Neural cell (in vitro differentiated cells): ENCODE data around the gene PNPLA6. TPM values are rescaled to one million over a fixed set of nuclear protein-coding genes. Genes with fewer than 3 reads are reported as not detected.

ENCODE experiments used
- H2AFZ ChIP-seq: fragments of 200-600, 300-800 bp; sonication (generic), shearing (Covaris generic); 2 replicates; pipeline ENCODE4 v1.6.0; 2014; ENCODE audit warnings: low read depth, mild to moderate bottlenecking, antibody characterized with exemption, low read length, moderate library complexity
- H3F3A ChIP-seq: fragments of 200-600 bp; shearing (Covaris generic); 2 replicates; pipeline ENCODE4 v1.6.1; 2016; ENCODE audit warnings: mild to moderate bottlenecking, moderate library complexity, mixed read lengths, antibody characterized with exemption, low read length; ENCODE audit not compliant: insufficient read depth, poor library complexity, severe bottlenecking
- H3K27ac ChIP-seq: fragments of 200-600, 300-800 bp; sonication (generic), shearing (Covaris generic); 2 replicates; pipeline ENCODE4 v1.5.1; 2014; ENCODE audit warnings: mild to moderate bottlenecking, low read length, moderate library complexity
- H3K27me3 ChIP-seq: fragments of 300-800, 200-600 bp; sonication (generic), shearing (Covaris generic); 2 replicates; pipeline ENCODE4 v1.6.0; 2014; ENCODE audit warnings: mild to moderate bottlenecking, low read depth, low read length, moderate library complexity; ENCODE audit not compliant: insufficient read depth
- H3K36me3 ChIP-seq: fragments of 300-800, 200-600 bp; sonication (generic), shearing (Covaris generic); 2 replicates; pipeline ENCODE4 v1.5.1; 2014; ENCODE audit warnings: mild to moderate bottlenecking, antibody characterized with exemption, low read length, moderate library complexity; ENCODE audit not compliant: insufficient read depth
- H3K4me2 ChIP-seq: fragments of 300-800, 200-600 bp; sonication (generic), shearing (Covaris generic); 2 replicates; pipeline ENCODE4 v1.6.0; 2014; ENCODE audit warnings: mild to moderate bottlenecking, low read length
- H3K4me3 ChIP-seq: fragments of 300-800, 200-600 bp; sonication (generic), shearing (Covaris generic); 2 replicates; pipeline ENCODE4 v1.5.1; 2014; ENCODE audit warnings: mild to moderate bottlenecking, low read length, moderate library complexity
- H3K79me2 ChIP-seq: fragments of 200-600 bp; shearing (Covaris generic); replicated peaks from 2 replicates; pipeline ENCODE4 v1.6.0; 2014; ENCODE audit warnings: mild to moderate bottlenecking, low read length, moderate library complexity; ENCODE audit not compliant: insufficient read depth
- H3K9ac ChIP-seq: fragments of 300-800, 200-600 bp; sonication (generic), shearing (Covaris generic); 2 replicates; pipeline ENCODE4 v1.6.1; 2016; ENCODE audit warnings: mild to moderate bottlenecking, low read length, mixed read lengths
- H3K9me2 ChIP-seq: fragments of 200-600 bp; shearing (Covaris generic); 2 replicates; pipeline ENCODE4 v1.6.1; 2016; ENCODE audit warnings: mild to moderate bottlenecking, low read length, mixed read lengths; ENCODE audit not compliant: insufficient read depth
- H3K9me3 ChIP-seq: fragments of 200-600, 300-800 bp; sonication (generic), shearing (Covaris generic); 2 replicates; pipeline ENCODE4 v1.6.1; 2016; ENCODE audit warnings: mild to moderate bottlenecking, mixed run types, low read length, moderate library complexity, mixed read lengths
- H4K20me1 ChIP-seq: fragments of 200-600 bp; shearing (Covaris generic); 2 replicates; pipeline ENCODE4 v1.6.1; 2016; ENCODE audit warnings: mild to moderate bottlenecking, mixed run types; ENCODE audit not compliant: insufficient read depth
- EP300 ChIP-seq: fragments of 450-650 bp; conservative IDR thresholded peaks from 2 replicates; pipeline ENCODE4 v1.6.1; 2014; ENCODE audit warnings: antibody characterized with exemption, mild to moderate bottlenecking, moderate library complexity; ENCODE audit not compliant: poor library complexity, severe bottlenecking
- EZH2 ChIP-seq: fragments of 200-600, 300-800 bp; shearing (Covaris generic), sonication (generic); IDR thresholded peaks from 2 replicates; pipeline ENCODE4 v1.6.1; 2014; ENCODE audit warnings: antibody characterized with exemption, low read length, borderline replicate concordance, mild to moderate bottlenecking; ENCODE audit not compliant: insufficient read depth, poor library complexity, severe bottlenecking
- MXI1 ChIP-seq: fragments of 450-650 bp; conservative IDR thresholded peaks from 2 replicates; pipeline ENCODE4 v1.6.1; 2014; ENCODE audit warnings: antibody characterized with exemption, mild to moderate bottlenecking; ENCODE audit not compliant: poor library complexity, severe bottlenecking
- POLR2AphosphoS5 ChIP-seq: IDR thresholded peaks from 2 replicates; pipeline ENCODE4 v1.6.1; 2012
- RAD21 ChIP-seq: fragments of 450-650 bp; conservative IDR thresholded peaks from 2 replicates; pipeline ENCODE4 v1.6.1; 2014; ENCODE audit warnings: antibody characterized with exemption, mild to moderate bottlenecking, moderate library complexity
- SMC3 ChIP-seq: fragments of 450-650 bp; conservative IDR thresholded peaks from 2 replicates; pipeline ENCODE4 v1.6.1; 2014; ENCODE audit warnings: antibody characterized with exemption, mild to moderate bottlenecking, moderate library complexity; ENCODE audit not compliant: poor library complexity
- TAF1 ChIP-seq: IDR thresholded peaks from 2 replicates; pipeline ENCODE4 v1.6.1; 2012; ENCODE audit warnings: low read depth
- polyA plus RNA-seq: library from polyadenylated mRNA; depleted of rRNA; stranded (reverse); fragments of >200 nt; gene quantifications from 2 replicates; pipeline ENCODE4 v1.2.3, GENCODE V29; 2014
- TF ChIP-seq, protein P1 (sequence below): IDR thresholded peaks from 2 replicates; pipeline ENCODE4 v1.6.1; 2012; ENCODE audit warnings: borderline replicate concordance
- TF ChIP-seq, protein P2 (sequence below): fragments of 450-650 bp; IDR thresholded peaks from 2 replicates; pipeline ENCODE4 v1.5.1; 2014; ENCODE audit warnings: antibody characterized with exemption, mild to moderate bottlenecking, moderate library complexity; ENCODE audit not compliant: poor library complexity, severe bottlenecking

Gene PNPLA6
- polyA plus RNA-seq, 1 donor from 2014 or later: 10.8 TPM

DNA sequence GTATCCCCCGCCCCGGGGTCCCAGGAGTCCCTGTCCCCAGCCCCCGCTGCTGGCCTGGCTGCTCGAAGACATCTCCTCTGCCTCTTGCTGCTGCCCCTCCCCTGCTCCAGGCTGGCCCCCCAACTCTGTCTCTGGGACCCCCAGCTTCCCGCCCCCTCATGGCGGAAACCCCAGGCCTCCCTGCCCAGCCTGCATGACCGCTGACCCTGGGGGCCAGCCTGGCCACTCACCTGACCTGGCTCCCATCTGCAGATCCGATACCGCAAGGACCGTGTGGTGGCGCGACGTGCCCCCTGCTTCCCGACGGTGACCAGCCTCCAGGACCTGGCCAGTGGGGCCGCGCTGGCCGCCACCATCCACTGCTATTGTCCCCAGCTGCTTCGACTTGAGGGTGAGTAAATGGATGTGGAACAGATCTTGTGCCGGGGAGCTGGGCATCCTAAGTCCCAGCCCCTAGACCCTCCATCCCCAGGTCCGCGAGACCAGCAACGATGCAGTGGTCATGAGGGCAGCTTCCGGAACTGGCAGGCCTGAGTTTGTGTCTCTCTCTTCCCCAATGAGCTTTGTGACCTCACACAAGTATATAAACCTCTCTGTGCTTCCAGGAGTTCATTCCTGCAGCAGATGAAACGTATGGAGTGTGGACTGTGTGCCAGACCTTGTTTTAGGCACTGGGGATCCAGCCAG lies 72.5 kb downstream of the PNPLA6 start:
- no peak overlapping the region for H2AFZ ChIP-seq
- H3K9me3 ChIP-seq: no peaks in the 10 kb centered on the region
- no peaks in the 10 kb centered on the region for H3K79me2 ChIP-seq
- no peaks in the 10 kb centered on the region for H4K20me1 ChIP-seq
- H3K36me3 ChIP-seq: peaks cover 5% of the 10 kb centered on the region
- no peaks in the 10 kb centered on the region for H3K9me2 ChIP-seq
- H3K4me2 ChIP-seq: no peak overlapping the region
- H3F3A ChIP-seq: no peaks in the 10 kb centered on the region
- TF ChIP-seq POLR2AphosphoS5: no peak
- TF ChIP-seq, protein P1, sequence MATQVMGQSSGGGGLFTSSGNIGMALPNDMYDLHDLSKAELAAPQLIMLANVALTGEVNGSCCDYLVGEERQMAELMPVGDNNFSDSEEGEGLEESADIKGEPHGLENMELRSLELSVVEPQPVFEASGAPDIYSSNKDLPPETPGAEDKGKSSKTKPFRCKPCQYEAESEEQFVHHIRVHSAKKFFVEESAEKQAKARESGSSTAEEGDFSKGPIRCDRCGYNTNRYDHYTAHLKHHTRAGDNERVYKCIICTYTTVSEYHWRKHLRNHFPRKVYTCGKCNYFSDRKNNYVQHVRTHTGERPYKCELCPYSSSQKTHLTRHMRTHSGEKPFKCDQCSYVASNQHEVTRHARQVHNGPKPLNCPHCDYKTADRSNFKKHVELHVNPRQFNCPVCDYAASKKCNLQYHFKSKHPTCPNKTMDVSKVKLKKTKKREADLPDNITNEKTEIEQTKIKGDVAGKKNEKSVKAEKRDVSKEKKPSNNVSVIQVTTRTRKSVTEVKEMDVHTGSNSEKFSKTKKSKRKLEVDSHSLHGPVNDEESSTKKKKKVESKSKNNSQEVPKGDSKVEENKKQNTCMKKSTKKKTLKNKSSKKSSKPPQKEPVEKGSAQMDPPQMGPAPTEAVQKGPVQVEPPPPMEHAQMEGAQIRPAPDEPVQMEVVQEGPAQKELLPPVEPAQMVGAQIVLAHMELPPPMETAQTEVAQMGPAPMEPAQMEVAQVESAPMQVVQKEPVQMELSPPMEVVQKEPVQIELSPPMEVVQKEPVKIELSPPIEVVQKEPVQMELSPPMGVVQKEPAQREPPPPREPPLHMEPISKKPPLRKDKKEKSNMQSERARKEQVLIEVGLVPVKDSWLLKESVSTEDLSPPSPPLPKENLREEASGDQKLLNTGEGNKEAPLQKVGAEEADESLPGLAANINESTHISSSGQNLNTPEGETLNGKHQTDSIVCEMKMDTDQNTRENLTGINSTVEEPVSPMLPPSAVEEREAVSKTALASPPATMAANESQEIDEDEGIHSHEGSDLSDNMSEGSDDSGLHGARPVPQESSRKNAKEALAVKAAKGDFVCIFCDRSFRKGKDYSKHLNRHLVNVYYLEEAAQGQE: no peak
- TF ChIP-seq SMC3: no peak
- TF ChIP-seq MXI1: no peak
- TF ChIP-seq EP300: no peak
- TF ChIP-seq RAD21: no peak
- no peak for TF ChIP-seq TAF1
- no peak for TF ChIP-seq EZH2
- TF ChIP-seq, protein P2, sequence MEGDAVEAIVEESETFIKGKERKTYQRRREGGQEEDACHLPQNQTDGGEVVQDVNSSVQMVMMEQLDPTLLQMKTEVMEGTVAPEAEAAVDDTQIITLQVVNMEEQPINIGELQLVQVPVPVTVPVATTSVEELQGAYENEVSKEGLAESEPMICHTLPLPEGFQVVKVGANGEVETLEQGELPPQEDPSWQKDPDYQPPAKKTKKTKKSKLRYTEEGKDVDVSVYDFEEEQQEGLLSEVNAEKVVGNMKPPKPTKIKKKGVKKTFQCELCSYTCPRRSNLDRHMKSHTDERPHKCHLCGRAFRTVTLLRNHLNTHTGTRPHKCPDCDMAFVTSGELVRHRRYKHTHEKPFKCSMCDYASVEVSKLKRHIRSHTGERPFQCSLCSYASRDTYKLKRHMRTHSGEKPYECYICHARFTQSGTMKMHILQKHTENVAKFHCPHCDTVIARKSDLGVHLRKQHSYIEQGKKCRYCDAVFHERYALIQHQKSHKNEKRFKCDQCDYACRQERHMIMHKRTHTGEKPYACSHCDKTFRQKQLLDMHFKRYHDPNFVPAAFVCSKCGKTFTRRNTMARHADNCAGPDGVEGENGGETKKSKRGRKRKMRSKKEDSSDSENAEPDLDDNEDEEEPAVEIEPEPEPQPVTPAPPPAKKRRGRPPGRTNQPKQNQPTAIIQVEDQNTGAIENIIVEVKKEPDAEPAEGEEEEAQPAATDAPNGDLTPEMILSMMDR: no peak
- no peak overlapping the region for H3K9ac ChIP-seq
- H3K27me3 ChIP-seq: no peaks in the 10 kb centered on the region
- no peak overlapping the region for H3K27ac ChIP-seq
- no peak overlapping the region for H3K4me3 ChIP-seq

DNA sequence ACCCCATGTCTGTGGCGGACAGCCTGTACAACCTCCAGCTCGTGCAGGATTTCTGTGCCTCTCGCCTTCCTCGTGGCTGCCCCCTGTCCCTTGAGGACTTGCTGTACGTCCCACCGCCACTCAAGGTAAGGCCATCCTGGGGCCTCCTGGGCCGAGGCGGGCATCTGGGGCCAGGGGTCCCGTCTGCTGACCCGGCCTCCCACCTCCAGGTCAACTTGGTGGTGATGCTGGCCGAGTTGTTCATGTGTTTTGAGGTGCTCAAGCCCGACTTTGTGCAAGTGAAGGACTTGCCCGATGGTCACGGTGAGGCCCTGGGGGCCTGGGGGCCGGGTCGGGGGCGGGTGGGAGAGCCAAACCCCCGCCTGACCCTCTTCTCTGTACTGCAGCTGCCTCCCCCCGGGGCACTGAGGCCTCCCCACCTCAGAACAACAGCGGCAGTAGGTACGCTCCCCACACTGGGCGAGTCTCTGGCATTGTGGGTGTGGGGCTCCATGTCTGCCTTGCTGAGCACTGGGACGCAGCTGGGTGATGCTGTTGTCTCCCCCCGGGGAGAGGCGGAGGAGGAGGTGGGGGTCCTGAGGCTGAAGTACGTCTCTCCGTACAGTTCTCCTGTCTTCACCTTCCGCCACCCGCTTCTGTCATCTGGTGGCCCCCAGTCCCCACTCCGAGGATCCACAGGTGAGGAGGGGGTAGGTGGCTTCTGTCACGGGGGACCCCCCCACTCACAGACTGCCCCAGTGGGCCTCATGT lies 75.1 kb downstream of the PNPLA6 start:
- Histone ChIP-seq H4K20me1 (no peaks in the 10 kb centered on the region), H3K9me2 (no peaks in the 10 kb centered on the region), H3K79me2 (no peaks in the 10 kb centered on the region), H3K27ac (no peak overlapping the region), H3K4me2 (no peak overlapping the region), H3K9ac (no peak overlapping the region), H3K4me3 (no peak overlapping the region), H3K27me3 (no peaks in the 10 kb centered on the region), H3F3A (no peaks in the 10 kb centered on the region), H3K36me3 (peaks cover 5% of the 10 kb centered on the region), H2AFZ (no peak overlapping the region), H3K9me3 (no peaks in the 10 kb centered on the region)
- TF ChIP-seq EP300 (no peak), POLR2AphosphoS5 (no peak), RAD21 (no peak), SMC3 (no peak), EZH2 (no peak)
- TF ChIP-seq, protein P1: no peak
